Measurements from ENCODE around the gene TLL1.

The TLL1 gene

GRCh38 chr4:165873298-165874071 lies 448 bp downstream of the TLL1 start:
- Mint-ChIP-seq H3K4me1 (peaks cover 16% of the 10 kb centered on the region), H3K27ac (no peak overlapping the region), H3K36me3 (no peaks in the 10 kb centered on the region), H3K27me3 (peaks cover 45% of the 10 kb centered on the region), H3K4me3 (peak overlapping the region; percentile 23), H3K9me3 (no peaks in the 10 kb centered on the region)

- no peaks in the 10 kb centered on the region for H3K9me3 Mint-ChIP-seq
- peak overlapping the region; percentile 23 for H3K4me3 Mint-ChIP-seq
- peaks cover 16% of the 10 kb centered on the region for H3K4me1 Mint-ChIP-seq
- no peaks in the 10 kb centered on the region for H3K36me3 Mint-ChIP-seq
- H3K27ac Mint-ChIP-seq: no peak overlapping the region
- H3K27me3 Mint-ChIP-seq: peaks cover 46% of the 10 kb centered on the region
These were observed 1.2 kb downstream of the TLL1 start for GRCh38 chr4:165874072-165874790.

- peaks cover 16% of the 10 kb centered on the region for H3K4me1 Mint-ChIP-seq
- H3K4me3 Mint-ChIP-seq: no peak overlapping the region
- H3K36me3 Mint-ChIP-seq: no peaks in the 10 kb centered on the region
- H3K27me3 Mint-ChIP-seq: peaks cover 43% of the 10 kb centered on the region
- no peak overlapping the region for H3K27ac Mint-ChIP-seq
- H3K9me3 Mint-ChIP-seq: no peaks in the 10 kb centered on the region
These were observed 1.8 kb downstream of the TLL1 start for GRCh38 chr4:165874791-165875371.

DNA sequence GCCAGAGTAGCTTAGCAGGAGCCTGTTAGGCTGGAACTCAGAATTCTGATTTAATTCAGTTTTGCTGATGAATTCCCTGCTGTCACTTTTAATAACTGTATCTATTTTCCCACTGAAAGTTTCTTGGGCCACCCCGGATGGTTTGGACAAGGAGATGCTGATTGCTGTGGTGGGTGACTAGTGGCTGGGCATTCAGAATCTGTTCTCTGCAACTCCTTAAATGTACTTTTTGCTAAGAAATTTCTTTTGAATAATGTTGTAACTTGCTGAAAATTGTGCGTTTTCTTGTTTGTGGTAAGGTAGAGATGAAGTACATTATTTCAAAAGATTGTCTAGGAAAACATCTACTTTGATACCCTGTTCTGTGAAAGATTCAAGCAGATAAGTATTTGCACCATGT lies 2.4 kb downstream of the TLL1 start:
- H3K27me3 Mint-ChIP-seq: peaks cover 42% of the 10 kb centered on the region
- H3K27ac Mint-ChIP-seq: no peak overlapping the region
- H3K36me3 Mint-ChIP-seq: no peaks in the 10 kb centered on the region
- H3K9me3 Mint-ChIP-seq: no peaks in the 10 kb centered on the region
- no peak overlapping the region for H3K4me3 Mint-ChIP-seq
- H3K4me1 Mint-ChIP-seq: peaks cover 16% of the 10 kb centered on the region

- no peaks in the 10 kb centered on the region for H3K9me3 Mint-ChIP-seq
- H3K4me1 Mint-ChIP-seq: peaks cover 16% of the 10 kb centered on the region
- no peak overlapping the region for H3K27ac Mint-ChIP-seq
- H3K27me3 Mint-ChIP-seq: peaks cover 39% of the 10 kb centered on the region
- H3K4me3 Mint-ChIP-seq: no peak overlapping the region
- H3K36me3 Mint-ChIP-seq: no peaks in the 10 kb centered on the region
These were observed 4.2 kb downstream of the TLL1 start for GRCh38 chr4:165877286-165877685.

DNA sequence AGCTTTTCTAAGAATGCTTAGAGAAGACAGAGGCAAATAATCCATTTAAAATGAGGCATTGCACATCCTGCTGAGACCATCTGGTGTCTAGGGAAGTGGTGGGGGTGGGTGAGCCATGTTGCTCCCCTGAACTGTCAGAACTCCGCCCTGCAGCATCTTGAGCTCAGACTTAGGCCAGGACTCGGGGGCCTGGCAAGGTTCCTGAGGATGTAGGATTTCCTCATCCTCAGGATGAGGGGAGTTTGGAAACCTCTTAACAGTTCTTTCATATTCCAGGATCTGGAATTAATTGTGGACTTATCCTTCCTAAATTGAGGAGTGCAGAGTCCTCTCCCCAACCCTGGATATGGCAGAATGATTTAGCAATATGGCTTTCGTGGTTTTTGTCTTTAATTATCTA lies 6.6 kb downstream of the TLL1 start:
- no peaks in the 10 kb centered on the region for H3K4me1 Mint-ChIP-seq
- H3K9me3 Mint-ChIP-seq: no peaks in the 10 kb centered on the region
- H3K27ac Mint-ChIP-seq: no peak overlapping the region
- peaks cover 25% of the 10 kb centered on the region for H3K27me3 Mint-ChIP-seq
- H3K36me3 Mint-ChIP-seq: no peaks in the 10 kb centered on the region
- H3K4me3 Mint-ChIP-seq: no peak overlapping the region

DNA sequence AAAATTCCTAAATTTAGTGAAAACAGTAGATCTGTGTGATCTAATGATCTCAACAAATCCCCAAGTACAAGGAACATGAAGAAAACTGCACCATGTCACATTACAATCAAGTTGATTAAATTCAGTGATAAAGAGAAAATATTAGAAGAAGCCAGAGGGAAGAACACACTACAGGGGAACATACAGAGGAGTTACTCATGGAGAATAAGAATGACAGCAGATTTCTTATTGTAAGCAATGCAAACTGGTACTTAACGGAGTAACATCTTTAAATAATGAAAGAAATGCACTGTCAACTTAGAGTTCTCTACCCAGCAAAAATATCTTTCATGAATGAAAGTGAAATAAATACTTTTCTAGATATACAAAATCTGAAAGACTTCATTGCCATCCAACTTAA lies 21.1 kb downstream of the TLL1 start:
- no peaks in the 10 kb centered on the region for H3K36me3 Mint-ChIP-seq
- H3K4me3 Mint-ChIP-seq: no peak overlapping the region
- peaks cover 9% of the 10 kb centered on the region for H3K9me3 Mint-ChIP-seq
- H3K27me3 Mint-ChIP-seq: no peaks in the 10 kb centered on the region
- no peaks in the 10 kb centered on the region for H3K4me1 Mint-ChIP-seq
- H3K27ac Mint-ChIP-seq: no peak overlapping the region

DNA sequence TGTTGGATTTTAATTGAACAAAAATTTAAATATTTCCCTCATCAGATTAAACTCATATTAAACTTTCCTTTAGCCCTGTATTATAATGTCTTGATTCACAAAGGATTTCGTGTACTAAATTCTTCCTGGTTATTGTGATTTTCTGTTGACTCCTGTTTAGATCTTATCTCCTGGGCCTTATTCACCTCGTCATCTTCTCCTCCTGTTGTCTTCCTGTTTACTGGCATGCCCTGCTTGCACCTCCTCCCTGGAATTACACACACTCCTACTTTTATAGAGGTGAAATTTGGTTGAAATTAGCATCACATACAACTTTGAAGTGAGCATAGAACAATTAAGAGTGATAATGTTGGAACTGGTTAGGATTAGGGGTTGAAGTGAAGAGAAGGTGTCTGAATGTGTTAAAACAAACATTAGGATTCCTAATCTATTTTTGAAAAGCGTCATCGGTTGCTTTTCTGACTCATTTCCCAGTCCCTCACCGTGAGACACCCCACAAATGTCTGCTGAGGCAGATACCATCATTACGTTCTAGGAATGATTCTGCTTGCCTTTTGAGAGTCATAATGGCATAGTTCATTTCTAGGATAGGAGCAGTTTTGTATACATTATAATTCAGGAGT lies 32.5 kb downstream of the TLL1 start:
- no peak overlapping the region for H3K27ac Mint-ChIP-seq
- H3K36me3 Mint-ChIP-seq: no peaks in the 10 kb centered on the region
- H3K4me1 Mint-ChIP-seq: no peaks in the 10 kb centered on the region
- H3K9me3 Mint-ChIP-seq: no peaks in the 10 kb centered on the region
- no peak overlapping the region for H3K4me3 Mint-ChIP-seq
- H3K27me3 Mint-ChIP-seq: no peaks in the 10 kb centered on the region

DNA sequence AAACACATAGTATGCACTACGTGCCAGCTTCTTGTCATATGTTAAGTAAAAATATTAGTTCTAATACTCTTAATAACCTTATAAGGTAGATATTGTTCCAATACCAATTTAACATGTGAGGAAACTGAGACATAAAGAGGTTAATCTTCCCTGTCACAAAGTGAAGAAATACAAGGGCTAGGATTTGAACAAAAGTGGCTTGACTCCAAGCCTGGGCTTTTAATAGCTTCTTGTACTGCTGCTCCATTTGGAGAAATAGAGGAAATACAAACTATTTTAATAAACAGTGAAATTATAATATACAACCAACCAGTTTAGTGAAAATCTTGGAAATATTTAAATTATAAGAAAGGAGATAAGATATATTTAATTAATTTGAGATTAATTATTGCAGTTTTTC lies 33.2 kb downstream of the TLL1 start:
- Mint-ChIP-seq H3K4me1 (no peaks in the 10 kb centered on the region), H3K4me3 (no peak overlapping the region), H3K27ac (no peak overlapping the region), H3K36me3 (no peaks in the 10 kb centered on the region), H3K9me3 (peaks cover 6% of the 10 kb centered on the region), H3K27me3 (no peaks in the 10 kb centered on the region)

DNA sequence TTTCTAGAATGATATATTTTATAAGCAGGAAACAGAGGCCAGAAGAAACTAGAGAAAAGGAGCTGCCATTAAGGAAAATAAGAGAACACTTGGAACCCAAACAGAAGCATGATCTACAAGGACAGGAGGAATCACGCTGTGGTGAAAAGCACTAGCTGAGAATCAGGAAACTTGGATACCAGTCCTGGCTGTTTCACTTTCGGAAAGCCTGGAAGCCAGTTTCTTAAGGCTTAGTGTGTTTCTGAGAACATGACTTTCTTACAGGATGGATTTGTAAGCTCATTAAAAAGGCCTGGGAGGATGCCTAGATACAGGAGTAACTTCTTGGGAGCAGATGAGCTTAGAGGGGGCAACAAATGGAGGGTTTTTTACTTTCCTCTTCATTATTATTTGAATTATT lies 36.9 kb downstream of the TLL1 start:
- Mint-ChIP-seq H3K27ac (no peak overlapping the region), H3K4me3 (no peak overlapping the region), H3K36me3 (no peaks in the 10 kb centered on the region), H3K4me1 (no peaks in the 10 kb centered on the region), H3K9me3 (peaks cover 6% of the 10 kb centered on the region), H3K27me3 (no peaks in the 10 kb centered on the region)

DNA sequence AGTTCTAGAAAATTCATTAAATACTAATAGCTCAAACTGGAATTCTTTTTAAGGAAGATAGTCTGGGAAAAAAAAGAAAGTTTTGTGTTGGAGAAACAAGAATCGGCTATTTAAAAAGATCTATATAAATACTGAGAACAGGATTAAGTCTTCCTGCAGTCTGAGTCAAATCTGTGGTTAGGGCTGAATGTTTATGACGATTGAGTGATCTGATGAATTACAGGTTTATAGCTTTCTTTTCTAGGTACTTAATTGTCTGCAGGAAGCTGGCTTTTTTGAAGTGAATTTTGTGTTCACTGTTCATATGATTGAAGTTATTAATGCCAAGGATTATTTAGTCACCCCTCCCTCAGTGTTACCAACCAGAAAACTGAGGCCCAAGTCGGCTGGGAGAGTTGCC lies 42.2 kb downstream of the TLL1 start:
- Mint-ChIP-seq H3K27me3 (no peaks in the 10 kb centered on the region), H3K9me3 (peaks cover 6% of the 10 kb centered on the region), H3K27ac (no peak overlapping the region), H3K36me3 (no peaks in the 10 kb centered on the region), H3K4me1 (no peaks in the 10 kb centered on the region), H3K4me3 (no peak overlapping the region)

GRCh38 chr4:165921546-165921945 lies 48.5 kb downstream of the TLL1 start:
- Mint-ChIP-seq H3K9me3 (no peaks in the 10 kb centered on the region), H3K36me3 (no peaks in the 10 kb centered on the region), H3K4me1 (no peaks in the 10 kb centered on the region), H3K27ac (no peak overlapping the region), H3K4me3 (no peak overlapping the region), H3K27me3 (no peaks in the 10 kb centered on the region)

- Mint-ChIP-seq H3K4me1 (no peaks in the 10 kb centered on the region), H3K36me3 (no peaks in the 10 kb centered on the region), H3K4me3 (no peak overlapping the region), H3K27me3 (no peaks in the 10 kb centered on the region), H3K27ac (no peak overlapping the region), H3K9me3 (peaks cover under 1% of the 10 kb centered on the region)
These were observed 49.7 kb downstream of the TLL1 start for GRCh38 chr4:165922747-165923146.

- H3K4me3 Mint-ChIP-seq: no peak overlapping the region
- H3K9me3 Mint-ChIP-seq: peaks cover 4% of the 10 kb centered on the region
- H3K27me3 Mint-ChIP-seq: no peaks in the 10 kb centered on the region
- no peaks in the 10 kb centered on the region for H3K36me3 Mint-ChIP-seq
- no peaks in the 10 kb centered on the region for H3K4me1 Mint-ChIP-seq
- H3K27ac Mint-ChIP-seq: no peak overlapping the region
These were observed 53.3 kb downstream of the TLL1 start for GRCh38 chr4:165926307-165926706.

DNA sequence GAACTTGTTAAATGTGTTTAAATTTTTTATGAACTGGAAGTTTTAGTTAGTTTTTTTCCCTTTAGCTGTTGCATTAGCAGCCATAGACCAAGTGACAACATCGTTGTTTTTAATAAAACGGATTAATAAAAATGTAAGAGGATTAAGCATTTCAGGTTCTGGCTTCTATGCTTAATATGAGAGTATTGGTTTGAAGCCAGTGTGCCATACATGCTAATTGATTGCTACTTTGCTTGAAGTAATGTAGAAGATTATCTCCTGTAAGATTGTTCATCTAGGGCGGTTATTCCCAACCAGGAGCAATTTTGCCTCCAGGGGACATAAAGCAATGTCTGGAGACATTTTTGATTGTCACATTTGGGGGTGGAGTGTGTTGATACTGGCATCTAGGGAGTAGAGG lies 54.3 kb downstream of the TLL1 start:
- H3K36me3 Mint-ChIP-seq: no peaks in the 10 kb centered on the region
- H3K4me1 Mint-ChIP-seq: no peaks in the 10 kb centered on the region
- no peak overlapping the region for H3K27ac Mint-ChIP-seq
- peaks cover 4% of the 10 kb centered on the region for H3K9me3 Mint-ChIP-seq
- H3K4me3 Mint-ChIP-seq: no peak overlapping the region
- H3K27me3 Mint-ChIP-seq: no peaks in the 10 kb centered on the region

- no peaks in the 10 kb centered on the region for H3K4me1 Mint-ChIP-seq
- no peaks in the 10 kb centered on the region for H3K36me3 Mint-ChIP-seq
- H3K27ac Mint-ChIP-seq: no peak overlapping the region
These were observed 54.8 kb downstream of the TLL1 start for GRCh38 chr4:165927815-165928214.

More at GRCh38 chr4:165927815-165928214, 54.8 kb downstream of the TLL1 start:
- H3K4me3 Mint-ChIP-seq: no peak overlapping the region
- H3K27me3 Mint-ChIP-seq: no peaks in the 10 kb centered on the region
- H3K9me3 Mint-ChIP-seq: peaks cover 4% of the 10 kb centered on the region
